ENCODE measurements around the gene LCN12. TPM values are rescaled to one million over a fixed set of nuclear protein-coding genes. Genes with fewer than 3 reads are reported as not detected.

LCN12 gene
- total RNA-seq, 4 donors from 2014 or later, result not detected

DNA sequence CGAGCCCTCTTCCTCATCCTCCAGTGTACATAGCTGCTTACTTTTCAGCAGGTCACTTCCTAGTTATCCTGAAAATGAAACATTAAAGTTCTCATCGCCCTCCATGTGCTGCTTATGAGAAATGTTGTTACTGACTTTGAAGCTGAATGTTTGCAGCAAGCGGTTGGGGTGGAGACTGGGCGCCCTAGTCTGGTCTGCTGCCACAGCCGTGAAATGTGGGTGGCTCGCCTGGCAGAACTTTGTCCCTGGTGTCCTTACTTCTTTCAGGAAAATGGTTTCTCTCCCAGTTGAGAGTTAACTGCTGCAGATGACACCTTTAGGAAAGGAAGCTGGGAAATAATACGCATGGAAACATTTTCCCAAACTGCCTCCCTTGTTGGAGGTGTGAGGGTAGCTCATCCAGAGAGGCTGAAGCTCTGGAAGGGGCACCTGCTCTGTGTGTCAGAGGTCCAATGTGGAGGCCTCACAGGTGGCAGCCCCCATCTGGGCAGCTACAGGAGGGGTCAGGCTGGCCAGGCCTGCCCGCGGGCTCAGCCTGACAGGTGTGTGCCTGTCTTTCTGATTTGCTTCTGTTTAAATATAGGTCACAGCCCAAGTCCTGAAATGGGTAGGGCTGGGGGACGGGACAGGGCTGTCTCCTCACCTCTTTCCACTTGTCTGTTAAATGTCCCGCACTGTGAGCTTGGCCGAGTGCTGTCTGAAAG is 41.7 kb upstream of the LCN12 start:
- Histone ChIP-seq H3K36me3 (peaks cover 0 to 89% of the 10 kb centered on the region in 2 donors), H3K27ac (no peak overlapping the region)
- WGBS, 2 donors (ENCODE audit: low coverage in 1 of 2), result 77 to 85% methylated on average over 6 to 7 of the region's 12 CpGs

DNA sequence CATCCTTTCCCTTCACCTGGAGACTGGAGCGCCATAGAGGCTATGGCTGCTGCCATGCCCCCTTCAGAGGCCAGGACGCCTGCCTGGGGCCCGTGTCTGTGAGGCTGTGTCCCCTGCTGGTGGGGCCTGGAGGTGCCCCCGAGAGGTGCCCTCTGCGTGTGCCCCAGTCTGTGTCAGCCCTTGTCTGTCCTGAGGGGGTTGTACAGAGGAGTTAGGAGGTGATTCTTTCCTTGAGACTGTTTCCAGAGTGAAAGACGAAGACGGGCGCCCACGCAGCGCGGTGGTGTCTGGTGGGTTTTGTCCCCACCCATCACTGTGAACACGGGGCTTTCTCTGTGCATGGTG is 41.2 kb upstream of the LCN12 start:
- Histone ChIP-seq H3K9me3 (no peaks in the 10 kb centered on the region), H3K4me1 (no peaks in the 10 kb centered on the region), H3K36me3 (peaks cover 0 to 94% of the 10 kb centered on the region in 2 donors), H3K27me3 (no peaks in the 10 kb centered on the region), H3K4me3 (no peak overlapping the region), H3K27ac (no peak overlapping the region)
- 83% methylated on average over 7 of the region's 12 CpGs; no CpG with 5 or more reads in 1 of the 2 donors for WGBS, 2 donors (ENCODE audit: low coverage in 1 of 2)
- no peak for ATAC-seq
- TF ChIP-seq POLR2A (IDR thresholded peaks at IDR 0.05), result no peak
- TF ChIP-seq, protein P1, sequence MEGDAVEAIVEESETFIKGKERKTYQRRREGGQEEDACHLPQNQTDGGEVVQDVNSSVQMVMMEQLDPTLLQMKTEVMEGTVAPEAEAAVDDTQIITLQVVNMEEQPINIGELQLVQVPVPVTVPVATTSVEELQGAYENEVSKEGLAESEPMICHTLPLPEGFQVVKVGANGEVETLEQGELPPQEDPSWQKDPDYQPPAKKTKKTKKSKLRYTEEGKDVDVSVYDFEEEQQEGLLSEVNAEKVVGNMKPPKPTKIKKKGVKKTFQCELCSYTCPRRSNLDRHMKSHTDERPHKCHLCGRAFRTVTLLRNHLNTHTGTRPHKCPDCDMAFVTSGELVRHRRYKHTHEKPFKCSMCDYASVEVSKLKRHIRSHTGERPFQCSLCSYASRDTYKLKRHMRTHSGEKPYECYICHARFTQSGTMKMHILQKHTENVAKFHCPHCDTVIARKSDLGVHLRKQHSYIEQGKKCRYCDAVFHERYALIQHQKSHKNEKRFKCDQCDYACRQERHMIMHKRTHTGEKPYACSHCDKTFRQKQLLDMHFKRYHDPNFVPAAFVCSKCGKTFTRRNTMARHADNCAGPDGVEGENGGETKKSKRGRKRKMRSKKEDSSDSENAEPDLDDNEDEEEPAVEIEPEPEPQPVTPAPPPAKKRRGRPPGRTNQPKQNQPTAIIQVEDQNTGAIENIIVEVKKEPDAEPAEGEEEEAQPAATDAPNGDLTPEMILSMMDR (IDR thresholded peaks at IDR 0.05), result no peak
- no peak for TF ChIP-seq EP300 (IDR thresholded peaks at IDR 0.05)
- no peak for TF ChIP-seq POLR2AphosphoS5 (IDR thresholded peaks at IDR 0.05)

More for the DNA sequence above, 41.7 kb upstream of the LCN12 start:
- TF ChIP-seq, protein P1 (IDR thresholded peaks at IDR 0.05), result no peak
- no peak for TF ChIP-seq POLR2A (IDR thresholded peaks at IDR 0.05)
- TF ChIP-seq EP300 (IDR thresholded peaks at IDR 0.05), result no peak
- TF ChIP-seq POLR2AphosphoS5 (IDR thresholded peaks at IDR 0.05), result no peak
- no peaks in the 10 kb centered on the region for H3K9me3 ChIP-seq
- no peaks in the 10 kb centered on the region for H3K27me3 ChIP-seq
- H3K4me3 ChIP-seq, result no peak overlapping the region
- H3K4me1 ChIP-seq, result no peaks in the 10 kb centered on the region
- no peak for ATAC-seq

DNA sequence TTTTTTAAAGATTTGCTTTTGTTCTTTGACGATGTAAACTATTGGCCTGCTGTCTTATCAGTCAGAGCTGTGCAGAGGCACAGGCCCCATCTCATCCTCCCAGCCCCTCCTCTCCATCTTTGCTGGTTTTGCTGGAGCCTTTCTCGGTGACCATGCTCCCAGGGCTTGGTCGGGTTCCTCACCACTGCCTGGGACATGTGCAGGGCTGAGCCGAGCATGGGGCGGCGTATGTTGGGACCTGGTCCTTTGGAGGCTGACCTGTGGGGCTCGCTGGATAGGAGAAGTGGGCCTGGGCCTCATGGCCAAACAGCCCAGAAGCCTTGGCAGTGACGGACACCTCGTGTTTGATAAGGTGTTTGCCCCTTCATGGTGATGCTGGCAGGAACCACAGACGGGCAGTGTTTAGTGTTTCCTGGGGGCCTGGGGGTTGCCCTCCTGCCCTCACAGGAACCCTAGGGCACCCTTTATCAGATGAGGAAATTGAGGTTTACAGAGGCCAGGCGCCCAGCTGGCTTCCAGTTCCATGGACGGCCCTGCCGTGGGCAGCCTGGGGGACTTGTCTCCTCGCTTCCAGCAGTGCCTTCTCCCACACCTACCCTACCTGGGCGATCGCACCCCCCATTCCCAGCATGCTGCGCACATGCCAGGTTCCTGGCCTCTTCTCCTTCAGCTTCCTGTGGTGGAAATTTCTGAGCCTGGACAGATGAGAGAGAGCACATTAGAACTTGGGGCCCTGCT is 38.2 kb upstream of the LCN12 start:
- TF ChIP-seq POLR2AphosphoS5 (IDR thresholded peaks at IDR 0.05) (no peak), EP300 (IDR thresholded peaks at IDR 0.05) (no peak), POLR2A (IDR thresholded peaks at IDR 0.05) (no peak)
- TF ChIP-seq, protein P1 (IDR thresholded peaks at IDR 0.05), result no peak
- H3K36me3 ChIP-seq, result peaks cover 0 to 85% of the 10 kb centered on the region in 2 donors

DNA sequence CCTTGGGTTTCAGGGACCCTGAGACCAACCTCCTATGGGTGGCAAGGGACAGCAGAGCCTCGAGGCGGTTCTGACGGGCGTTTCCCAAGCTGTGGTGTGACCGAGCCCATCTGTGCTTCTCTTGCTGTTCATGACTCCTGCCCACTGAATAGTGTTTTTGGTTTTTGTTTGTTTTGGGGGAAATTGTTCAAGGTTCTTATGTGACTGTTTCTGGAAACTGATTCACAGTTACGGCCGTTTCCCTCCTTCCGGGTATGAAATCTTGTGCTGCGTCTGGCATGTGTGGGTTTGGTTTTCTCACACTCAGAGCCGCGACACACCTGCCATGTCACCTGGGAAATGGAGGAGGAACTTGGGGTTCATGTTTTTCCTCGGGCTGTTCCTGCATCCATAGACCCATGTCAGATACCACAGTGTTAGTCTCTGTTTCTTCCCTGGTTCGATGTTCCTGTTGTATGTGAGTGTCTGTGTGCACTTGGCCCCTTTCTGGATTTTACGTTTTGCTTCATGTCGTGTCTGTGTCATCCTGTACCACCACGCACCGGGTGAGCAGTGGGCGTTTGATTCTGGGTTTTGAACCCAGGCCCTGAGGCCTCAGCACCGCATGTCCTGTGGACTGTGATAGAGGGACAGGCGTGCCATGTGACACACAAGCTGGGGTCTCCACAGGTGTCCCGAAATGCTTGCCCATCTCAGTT is 36.3 kb upstream of the LCN12 start:
- H3K4me3 ChIP-seq, result no peak overlapping the region
- H3K27ac ChIP-seq, result no peak overlapping the region
- ATAC-seq, result no peak
- peaks cover 0 to 82% of the 10 kb centered on the region in 2 donors for H3K36me3 ChIP-seq
- no peaks in the 10 kb centered on the region for H3K9me3 ChIP-seq
- no peaks in the 10 kb centered on the region for H3K27me3 ChIP-seq
- no peak for TF ChIP-seq EP300 (IDR thresholded peaks at IDR 0.05)
- no peak for TF ChIP-seq POLR2A (IDR thresholded peaks at IDR 0.05)
- no peak for TF ChIP-seq POLR2AphosphoS5 (IDR thresholded peaks at IDR 0.05)
- TF ChIP-seq, protein P1 (IDR thresholded peaks at IDR 0.05), result no peak
- WGBS, 2 donors (ENCODE audit: low coverage in 1 of 2), result 72 to 82% methylated on average over 7 to 14 of the region's 21 CpGs
- no peaks in the 10 kb centered on the region for H3K4me1 ChIP-seq

More for the DNA sequence above, 38.2 kb upstream of the LCN12 start:
- Histone ChIP-seq H3K27me3 (no peaks in the 10 kb centered on the region), H3K4me1 (no peaks in the 10 kb centered on the region), H3K4me3 (no peak overlapping the region), H3K9me3 (no peaks in the 10 kb centered on the region), H3K27ac (no peak overlapping the region)
- WGBS, 2 donors (ENCODE audit: low coverage in 1 of 2), result 91 to 100% methylated on average over 1 to 5 of the region's 17 CpGs
- ATAC-seq, result no peak

All from gastroesophageal sphincter (tissue), 4 donors.